NB4 (cell line): ENCODE data around the gene KCNA2.

Source experiments
- DNase-seq: peaks from one replicate; pipeline ENCODE4 v3.0.0; 2010; ENCODE audit warnings: low read depth
- H3K4me3 ChIP-seq: one replicate; pipeline ENCODE4 v1.5.1; 2011; ENCODE audit warnings: mild to moderate bottlenecking, low read depth, low read length, moderate library complexity
- CTCF ChIP-seq: IDR thresholded peaks from one replicate; pipeline ENCODE4 v1.5.1; 2012; ENCODE audit warnings: low read depth, low read length
- MYC ChIP-seq: IDR thresholded peaks from 2 replicates; pipeline ENCODE4 v1.6.1; 2011; ENCODE audit warnings: low read depth, low read length
- POLR2A ChIP-seq: IDR thresholded peaks from 2 replicates; pipeline ENCODE4 v1.6.1; 2011; ENCODE audit warnings: mild to moderate bottlenecking; ENCODE audit not compliant: insufficient read length; ENCODE audit errors: extremely low read depth
- TF ChIP-seq, protein P1 (sequence below): IDR thresholded peaks from 2 replicates; pipeline ENCODE4 v1.6.1; 2011; ENCODE audit warnings: low read depth, low read length

The KCNA2 gene

GRCh38 chr1:110617116-110617515, 11.0 kb upstream of the KCNA2 start:
- DNase-seq: no peak
- no peak for TF ChIP-seq POLR2A
- no peak for TF ChIP-seq MYC
- TF ChIP-seq, protein P1, sequence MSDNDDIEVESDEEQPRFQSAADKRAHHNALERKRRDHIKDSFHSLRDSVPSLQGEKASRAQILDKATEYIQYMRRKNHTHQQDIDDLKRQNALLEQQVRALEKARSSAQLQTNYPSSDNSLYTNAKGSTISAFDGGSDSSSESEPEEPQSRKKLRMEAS: no peak
- no peak for TF ChIP-seq CTCF
- H3K4me3 ChIP-seq: no peak overlapping the region

DNA sequence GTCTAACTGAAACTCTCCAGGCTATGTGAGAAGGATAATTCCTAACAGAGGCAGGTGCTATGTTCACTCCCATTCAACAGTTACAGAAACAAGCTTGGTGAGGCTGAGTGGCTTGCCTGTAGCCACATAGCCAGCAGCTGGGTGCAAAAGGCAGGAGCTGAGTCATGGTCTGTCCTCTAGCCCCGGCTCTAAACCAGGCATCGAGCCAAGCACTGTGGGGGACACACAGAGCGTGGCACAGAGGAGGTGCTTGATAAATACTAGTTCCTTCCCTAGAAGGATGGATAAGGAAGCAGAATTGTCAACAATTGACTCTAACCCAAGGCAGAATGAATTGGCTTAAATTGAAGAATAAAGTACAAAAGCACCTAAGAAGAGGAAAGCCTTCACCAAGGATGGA, 10.4 kb upstream of the KCNA2 start:
- H3K4me3 ChIP-seq: no peak overlapping the region
- TF ChIP-seq MYC (no peak), POLR2A (no peak), CTCF (no peak)
- TF ChIP-seq, protein P1: no peak
- peak; percentile 50 for DNase-seq

GRCh38 chr1:110615548-110616130, 9.5 kb upstream of the KCNA2 start:
- H3K4me3 ChIP-seq: no peak overlapping the region
- peak; percentile 68 for DNase-seq
- peak; percentile 90 for TF ChIP-seq CTCF
- TF ChIP-seq, protein P1: peak; percentile 24; the same call in 1 of the 2 replicates
- no peak for TF ChIP-seq POLR2A
- no peak for TF ChIP-seq MYC

DNA sequence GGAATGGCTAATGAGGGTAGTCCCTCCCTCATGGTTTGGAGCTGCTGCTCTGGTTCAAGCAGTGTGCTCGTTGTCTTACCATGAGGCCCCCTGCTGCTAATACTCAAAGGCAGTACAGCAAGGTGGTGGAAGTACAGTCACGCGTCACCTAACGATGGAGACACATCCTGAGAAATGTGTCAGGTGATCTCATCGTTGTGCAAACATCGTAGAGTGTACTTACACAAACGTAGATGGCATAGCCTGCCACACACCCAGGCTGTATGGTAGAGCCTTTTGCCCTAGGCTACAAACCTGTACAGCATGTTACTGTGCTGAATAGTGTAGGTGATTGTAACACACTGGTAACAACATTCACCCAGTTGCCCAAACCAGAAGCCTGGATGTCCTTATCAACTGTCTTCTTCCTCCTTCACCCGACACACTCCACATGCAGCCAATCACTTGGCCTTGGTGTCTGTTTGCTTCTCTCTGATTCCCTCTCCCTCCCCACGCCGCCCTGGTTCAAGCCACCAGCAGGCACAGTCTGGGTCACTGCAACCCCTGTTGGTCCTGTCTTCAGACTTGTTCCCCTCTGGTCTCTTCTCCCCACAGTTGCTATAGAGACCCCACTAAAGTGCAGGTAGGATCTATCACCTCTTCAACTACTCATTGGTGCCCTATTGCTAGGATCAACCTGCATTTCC, 6.0 kb upstream of the KCNA2 start:
- H3K4me3 ChIP-seq: no peak overlapping the region
- no peak for DNase-seq
- TF ChIP-seq MYC (no peak), CTCF (no peak), POLR2A (no peak)
- TF ChIP-seq, protein P1: no peak

- DNase-seq: no peak
- no peak overlapping the region for H3K4me3 ChIP-seq
- TF ChIP-seq, protein P1: no peak
- TF ChIP-seq CTCF (no peak), MYC (no peak), POLR2A (no peak)
Observed at GRCh38 chr1:110610696-110611286, 4.6 kb upstream of the KCNA2 start.
